Neural progenitor cell (in vitro differentiated cells): ENCODE measurements around the gene CFL2. TPM values are rescaled to one million over a fixed set of nuclear protein-coding genes. Genes with fewer than 3 reads are reported as not detected.

Source experiments
- DNase-seq: peaks from one replicate; pipeline ENCODE4 v3.0.0-alpha.2; 2016; ENCODE audit warnings: low spot score
- H2AFZ ChIP-seq: fragments of 200-600 bp; sonication (generic); replicated peaks from 2 replicates; pipeline ENCODE4 v1.6.1; 2016; ENCODE audit warnings: antibody characterized with exemption
- H3F3A ChIP-seq: fragments of 200-600 bp; sonication (generic); 2 replicates; pipeline ENCODE4 v1.6.1; 2016; ENCODE audit warnings: antibody characterized with exemption, low read depth
- H3K27ac ChIP-seq: fragments of 200-600 bp; sonication (generic); 2 replicates; pipeline ENCODE4 v1.5.1; 2016; ENCODE audit warnings: mild to moderate bottlenecking
- H3K27me3 ChIP-seq: fragments of 200-600 bp; sonication (generic); 2 replicates; pipeline ENCODE4 v1.6.1; 2016; ENCODE audit warnings: mild to moderate bottlenecking, moderate library complexity
- H3K36me3 ChIP-seq: fragments of 200-600 bp; sonication (generic); 2 replicates; pipeline ENCODE4 v1.5.1; 2016
- H3K4me1 ChIP-seq: fragments of 200-600 bp; sonication (generic); 2 replicates; pipeline ENCODE4 v1.6.1; 2016; ENCODE audit warnings: mixed run types
- H3K4me2 ChIP-seq: fragments of 200-600 bp; sonication (generic); 2 replicates; pipeline ENCODE4 v1.6.1; 2016
- H3K4me3 ChIP-seq: fragments of 200-600 bp; sonication (generic); 2 replicates; pipeline ENCODE4 v1.5.1; 2016
- H3K79me2 ChIP-seq: fragments of 200-600 bp; sonication (generic); 2 replicates; pipeline ENCODE4 v1.6.1; 2016; ENCODE audit warnings: low read depth
- H3K9ac ChIP-seq: fragments of 200-600 bp; sonication (generic); 2 replicates; pipeline ENCODE4 v1.6.1; 2016
- H3K9me3 ChIP-seq: fragments of 200-600 bp; sonication (generic); 2 replicates; pipeline ENCODE4 v1.5.1; 2016; ENCODE audit warnings: low read depth
- H4K20me1 ChIP-seq: fragments of 200-600 bp; sonication (generic); 2 replicates; pipeline ENCODE4 v1.6.1; 2016; ENCODE audit warnings: low read depth
- H3K27ac Mint-ChIP-seq: 3 replicates; pipeline ENCODE4 v1.8.0; 2021; ENCODE audit warnings: mixed read lengths
- H3K27me3 Mint-ChIP-seq: 2 replicates; pipeline ENCODE4 v1.8.0; 2022; ENCODE audit warnings: low read depth, mild to moderate bottlenecking, inconsistent platforms, moderate library complexity, mixed read lengths; ENCODE audit not compliant: insufficient read depth
- H3K36me3 Mint-ChIP-seq: 3 replicates; pipeline ENCODE4 v1.8.0; 2021; ENCODE audit warnings: mixed read lengths
- H3K4me1 Mint-ChIP-seq: 3 replicates; pipeline ENCODE4 v1.8.0; 2021; ENCODE audit warnings: mixed read lengths
- H3K4me3 Mint-ChIP-seq: 3 replicates; pipeline ENCODE4 v1.8.0; 2021; ENCODE audit warnings: mild to moderate bottlenecking, moderate library complexity, mixed read lengths
- H3K9me3 Mint-ChIP-seq: 3 replicates; pipeline ENCODE4 v1.8.0; 2020; ENCODE audit warnings: mixed read lengths
- CTCF ChIP-seq: fragments of 200-600 bp; sonication (generic); IDR thresholded peaks from 2 replicates; pipeline ENCODE4 v1.5.1; 2017; ENCODE audit warnings: antibody characterized with exemption, mild to moderate bottlenecking
- EZH2 ChIP-seq: fragments of 200-600 bp; sonication (generic); IDR thresholded peaks from 2 replicates; pipeline ENCODE4 v1.6.1; 2017; ENCODE audit warnings: antibody characterized with exemption, mild to moderate bottlenecking, moderate library complexity
- EZH2phosphoT487 ChIP-seq: fragments of 200-600 bp; sonication (generic); IDR thresholded peaks from 2 replicates; pipeline ENCODE4 v1.6.1; 2017; ENCODE audit warnings: antibody characterized with exemption
- total RNA-seq: library from RNA; depleted of rRNA; stranded (reverse); fragments of >200 nt; gene quantifications from 2 replicates; pipeline ENCODE4 v1.2.3, GENCODE V29; 2015; ENCODE audit warnings: low replicate concordance

Gene CFL2
- total RNA-seq, 1 donor from 2014 or later: 105 TPM

- Histone ChIP-seq H3K36me3 (no peaks in the 10 kb centered on the region), H4K20me1 (no peaks in the 10 kb centered on the region), H3K9me3 (no peaks in the 10 kb centered on the region), H3K9ac (no peak overlapping the region), H3K27me3 (no peaks in the 10 kb centered on the region), H2AFZ (no peak overlapping the region), H3K79me2 (no peaks in the 10 kb centered on the region), H3K27ac (no peak overlapping the region), H3K4me3 (no peak overlapping the region), H3F3A (no peaks in the 10 kb centered on the region), H3K4me2 (no peak overlapping the region), H3K4me1 (no peaks in the 10 kb centered on the region)
- TF ChIP-seq CTCF (no peak), EZH2 (no peak), EZH2phosphoT487 (no peak)
- Mint-ChIP-seq H3K27ac (no peak overlapping the region), H3K4me1 (no peaks in the 10 kb centered on the region), H3K9me3 (peaks cover 3% of the 10 kb centered on the region), H3K4me3 (no peak overlapping the region), H3K27me3 (peaks cover 6% of the 10 kb centered on the region), H3K36me3 (no peaks in the 10 kb centered on the region)
- DNase-seq: no peak
Measured at GRCh38 chr14:34733245-34733644, 18.9 kb upstream of the CFL2 start.

GRCh38 chr14:34732802-34733201 is 18.4 kb upstream of the CFL2 start:
- TF ChIP-seq CTCF (no peak), EZH2phosphoT487 (no peak), EZH2 (no peak)
- Mint-ChIP-seq H3K27me3 (peaks cover 6% of the 10 kb centered on the region), H3K27ac (no peak overlapping the region), H3K36me3 (no peaks in the 10 kb centered on the region), H3K4me3 (no peak overlapping the region), H3K9me3 (peaks cover 3% of the 10 kb centered on the region), H3K4me1 (no peaks in the 10 kb centered on the region)
- Histone ChIP-seq H3K27ac (no peak overlapping the region), H3K36me3 (no peaks in the 10 kb centered on the region), H3K79me2 (no peaks in the 10 kb centered on the region), H3K9ac (no peak overlapping the region), H3K4me1 (no peaks in the 10 kb centered on the region), H2AFZ (peak overlapping the region; percentile 2), H3K4me3 (no peak overlapping the region), H4K20me1 (no peaks in the 10 kb centered on the region), H3K27me3 (no peaks in the 10 kb centered on the region), H3F3A (no peaks in the 10 kb centered on the region), H3K4me2 (no peak overlapping the region), H3K9me3 (no peaks in the 10 kb centered on the region)
- DNase-seq: no peak

- no peaks in the 10 kb centered on the region for H3F3A ChIP-seq
- no peaks in the 10 kb centered on the region for H3K79me2 ChIP-seq
- H3K9me3 Mint-ChIP-seq: no peaks in the 10 kb centered on the region
- no peak for DNase-seq
- no peak overlapping the region for H3K9ac ChIP-seq
- H3K36me3 Mint-ChIP-seq: no peaks in the 10 kb centered on the region
- no peaks in the 10 kb centered on the region for H3K36me3 ChIP-seq
- no peak overlapping the region for H3K4me3 ChIP-seq
- TF ChIP-seq CTCF: no peak
- no peaks in the 10 kb centered on the region for H3K4me1 Mint-ChIP-seq
- no peaks in the 10 kb centered on the region for H4K20me1 ChIP-seq
- H3K4me2 ChIP-seq: no peak overlapping the region
- H3K27ac ChIP-seq: no peak overlapping the region
- H3K27me3 Mint-ChIP-seq: peaks cover 3% of the 10 kb centered on the region
- no peaks in the 10 kb centered on the region for H3K9me3 ChIP-seq
- no peaks in the 10 kb centered on the region for H3K4me1 ChIP-seq
- H3K27me3 ChIP-seq: no peaks in the 10 kb centered on the region
- H2AFZ ChIP-seq: peak overlapping the region; percentile 92
- H3K27ac Mint-ChIP-seq: no peak overlapping the region
- no peak overlapping the region for H3K4me3 Mint-ChIP-seq
Measured at GRCh38 chr14:34723867-34724266, 9.5 kb upstream of the CFL2 start.
